ENCODE data around the gene RGS6. TPM values are rescaled to one million over a fixed set of nuclear protein-coding genes. Genes with fewer than 3 reads are reported as not detected.

The RGS6 gene
- total RNA-seq, 1 donor = 2.5 TPM

DNA sequence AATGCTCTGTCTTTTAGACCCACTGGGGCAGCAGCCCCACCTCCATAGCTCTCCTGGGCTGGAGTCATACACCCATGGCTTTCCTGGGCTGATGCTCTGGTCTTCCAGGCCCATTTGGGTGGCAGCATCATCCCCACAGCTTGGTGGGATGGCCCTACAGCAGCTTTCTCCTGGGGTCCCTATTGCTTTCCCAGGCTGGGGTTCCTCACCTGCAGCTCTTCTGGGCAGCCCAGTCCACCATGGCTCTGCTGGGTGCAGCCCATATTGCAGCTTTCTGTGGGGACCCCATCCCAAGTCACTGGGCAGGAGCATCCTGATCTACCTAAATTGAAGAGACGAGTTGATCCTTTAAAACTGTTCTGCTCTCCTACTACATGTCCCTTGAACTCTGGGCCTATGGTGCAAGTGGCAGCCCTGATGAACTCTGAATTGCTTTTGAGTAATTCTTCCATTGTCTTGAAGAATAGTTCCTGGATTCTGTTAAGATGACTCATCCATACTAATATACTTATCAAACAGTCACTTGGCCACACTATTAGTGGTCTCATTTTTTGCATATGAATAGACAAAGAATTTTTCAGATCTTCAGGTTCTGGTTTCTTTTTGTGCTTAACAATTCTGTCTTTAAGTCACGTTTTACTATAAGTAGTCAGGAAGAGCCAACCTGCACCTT is 571.6 kb downstream of the RGS6 start:
- H3K9me3 ChIP-seq (ENCODE audit: low read depth, low read length) = no peaks in the 10 kb centered on the region
- H3K27me3 ChIP-seq (ENCODE audit: insufficient read depth, low read length) = no peaks in the 10 kb centered on the region
- H3K4me1 ChIP-seq (ENCODE audit: insufficient read depth, low read length) = no peaks in the 10 kb centered on the region
- no peak overlapping the region for H3K4me3 ChIP-seq (ENCODE audit: low read length)

DNA sequence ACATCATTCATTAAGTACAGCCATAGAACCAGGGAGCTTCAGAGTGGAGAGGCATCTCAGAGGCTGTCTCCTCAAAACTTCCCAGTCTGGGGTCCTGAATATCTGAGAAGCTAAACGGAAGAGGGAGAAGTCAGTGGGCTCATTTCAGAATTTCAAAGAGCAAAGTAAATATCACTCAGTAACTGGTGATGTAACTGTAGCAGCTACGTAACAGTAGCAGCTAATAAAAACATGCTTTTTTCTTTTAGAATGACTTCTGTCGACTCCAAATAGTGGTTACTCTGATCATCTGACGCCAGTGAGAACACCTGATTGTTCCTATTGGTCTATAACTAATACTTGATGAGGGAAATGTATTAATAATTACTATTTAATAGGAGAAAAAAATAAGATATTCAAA is 578.3 kb downstream of the RGS6 start:
- peaks cover 4% of the 10 kb centered on the region for H3K27me3 ChIP-seq (ENCODE audit: insufficient read depth, low read length)
- H3K9me3 ChIP-seq (ENCODE audit: low read depth, low read length) = no peaks in the 10 kb centered on the region

DNA sequence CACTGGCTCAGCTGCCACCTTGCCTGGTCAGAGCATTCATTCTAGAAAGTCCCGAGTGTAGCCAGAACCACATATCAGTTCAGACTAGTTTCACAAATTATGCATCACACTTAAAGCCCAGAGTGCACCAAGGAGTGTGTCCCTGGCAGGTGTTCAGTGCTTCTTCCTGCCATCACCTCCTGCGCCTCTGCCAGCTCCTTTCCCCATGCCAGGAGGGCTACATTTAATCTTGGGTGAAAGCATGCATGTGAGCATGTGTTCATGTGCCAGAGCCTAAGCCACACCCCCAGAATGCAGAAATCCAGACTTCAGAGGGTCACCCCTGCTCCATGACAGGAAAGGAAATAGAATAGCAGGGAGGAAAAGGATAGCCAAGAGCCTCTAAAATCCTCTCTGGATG is 580.1 kb downstream of the RGS6 start:
- peaks cover 4% of the 10 kb centered on the region for H3K27me3 ChIP-seq (ENCODE audit: insufficient read depth, low read length)
- no peak overlapping the region for H3K4me3 ChIP-seq (ENCODE audit: low read length)
- H3K9me3 ChIP-seq (ENCODE audit: low read depth, low read length) = no peaks in the 10 kb centered on the region
- H3K4me1 ChIP-seq (ENCODE audit: insufficient read depth, low read length) = peaks cover 5% of the 10 kb centered on the region

More for the DNA sequence above, 578.3 kb downstream of the RGS6 start:
- Histone ChIP-seq H3K4me1 (ENCODE audit: insufficient read depth, low read length) (no peaks in the 10 kb centered on the region), H3K4me3 (ENCODE audit: low read length) (no peak overlapping the region)

DNA sequence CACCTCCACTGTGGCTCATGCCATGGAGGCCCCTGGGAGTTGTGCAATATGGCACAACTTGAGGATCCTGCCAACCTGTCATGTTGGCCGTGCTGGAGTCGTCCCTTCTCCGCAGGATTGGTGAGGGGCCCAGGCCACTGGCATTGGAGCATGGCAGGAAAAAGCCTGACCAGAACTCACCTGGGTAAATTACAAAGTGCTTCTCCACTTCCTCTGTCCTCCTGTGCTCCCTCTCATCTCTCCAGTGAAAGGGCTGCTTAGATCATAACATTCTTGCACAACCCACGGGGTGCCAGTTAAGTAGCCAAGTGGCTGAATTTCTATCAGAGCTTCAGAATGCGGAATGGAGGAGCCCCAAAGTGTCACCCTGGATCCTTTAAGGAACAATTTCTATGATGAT is 580.7 kb downstream of the RGS6 start:
- H3K27me3 ChIP-seq (ENCODE audit: insufficient read depth, low read length) = peaks cover 4% of the 10 kb centered on the region
- H3K9me3 ChIP-seq (ENCODE audit: low read depth, low read length) = no peaks in the 10 kb centered on the region
- H3K4me3 ChIP-seq (ENCODE audit: low read length) = no peak overlapping the region
- peaks cover 12% of the 10 kb centered on the region for H3K4me1 ChIP-seq (ENCODE audit: insufficient read depth, low read length)

DNA sequence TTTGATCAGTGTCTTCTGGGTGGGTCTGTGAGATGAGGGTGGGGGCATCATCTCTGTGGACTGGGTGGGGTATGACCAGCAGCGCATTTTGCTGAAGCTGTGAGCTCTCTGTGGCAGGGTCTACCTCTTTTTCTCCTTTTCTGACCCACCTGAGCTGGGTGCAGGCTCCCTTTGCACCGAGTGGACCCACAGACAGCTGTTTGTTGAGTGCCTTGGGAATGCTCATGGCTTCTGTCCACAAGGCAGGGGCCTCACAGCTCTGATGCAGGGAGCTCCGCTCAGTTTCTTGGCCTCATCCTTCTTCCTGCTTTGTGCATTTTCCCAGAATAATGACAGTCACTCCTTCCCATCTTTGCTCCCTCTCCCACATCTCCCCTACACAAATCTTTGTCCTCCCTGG is 581.1 kb downstream of the RGS6 start:
- Histone ChIP-seq H3K9me3 (ENCODE audit: low read depth, low read length) (no peaks in the 10 kb centered on the region), H3K27me3 (ENCODE audit: insufficient read depth, low read length) (peaks cover 4% of the 10 kb centered on the region), H3K4me1 (ENCODE audit: insufficient read depth, low read length) (peaks cover 16% of the 10 kb centered on the region), H3K4me3 (ENCODE audit: low read length) (no peak overlapping the region)

DNA sequence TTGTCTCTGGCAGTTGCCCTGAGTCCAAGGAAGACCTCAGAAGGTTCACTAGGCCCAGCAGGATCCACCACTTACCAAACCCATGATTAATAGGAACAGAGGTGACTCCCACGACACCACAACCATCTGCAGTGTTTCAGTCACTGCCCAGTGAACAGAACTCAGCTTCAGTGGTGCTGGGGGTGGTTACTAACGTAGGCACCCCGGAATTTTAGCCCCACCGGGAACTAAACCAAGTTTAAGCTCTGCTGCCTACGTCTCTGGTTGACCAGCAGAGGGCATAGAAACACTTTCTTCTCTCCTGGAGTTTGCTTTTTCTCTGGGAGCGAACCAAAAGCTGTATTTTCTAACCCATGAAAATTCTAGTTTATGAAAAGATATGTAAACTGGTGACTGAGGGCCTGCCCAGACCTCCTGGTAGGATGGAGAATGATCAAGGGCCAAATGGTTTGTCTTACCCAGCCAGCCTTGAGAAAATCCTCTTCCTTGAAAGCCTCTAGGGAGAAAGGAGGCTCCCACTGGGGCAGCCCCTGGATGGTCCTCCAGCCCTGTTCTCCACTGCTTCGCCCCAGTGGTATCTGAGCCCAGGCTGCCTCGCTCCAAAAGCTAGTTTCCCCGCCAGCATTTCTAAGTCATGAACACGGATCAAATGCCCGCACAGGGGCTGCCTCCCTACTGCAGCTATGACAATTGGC is 581.9 kb downstream of the RGS6 start:
- Histone ChIP-seq H3K27me3 (ENCODE audit: insufficient read depth, low read length) (peaks cover 4% of the 10 kb centered on the region), H3K4me3 (ENCODE audit: low read length) (no peak overlapping the region), H3K9me3 (ENCODE audit: low read depth, low read length) (no peaks in the 10 kb centered on the region), H3K4me1 (ENCODE audit: insufficient read depth, low read length) (peaks cover 23% of the 10 kb centered on the region)

DNA sequence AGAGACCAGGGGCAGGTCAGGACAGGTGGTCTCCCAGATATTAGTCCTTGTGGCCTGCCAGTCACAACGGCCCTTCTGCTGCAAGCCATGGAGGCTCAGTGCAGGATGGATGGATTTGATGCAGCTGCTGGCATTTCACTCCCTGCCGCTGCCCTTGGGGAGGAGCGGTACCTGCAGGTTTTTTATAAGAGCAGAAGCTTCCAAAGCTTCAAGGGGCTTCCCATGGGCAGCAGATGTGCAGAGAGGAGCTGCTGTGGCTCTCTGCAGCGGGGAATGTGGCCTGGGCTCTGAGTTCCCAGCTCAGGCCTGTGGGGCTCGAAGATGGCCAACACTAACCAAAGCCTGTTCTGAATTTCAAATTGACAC is 582.4 kb downstream of the RGS6 start:
- Histone ChIP-seq H3K4me3 (ENCODE audit: low read length) (no peak overlapping the region), H3K4me1 (ENCODE audit: insufficient read depth, low read length) (peaks cover 29% of the 10 kb centered on the region)

DNA sequence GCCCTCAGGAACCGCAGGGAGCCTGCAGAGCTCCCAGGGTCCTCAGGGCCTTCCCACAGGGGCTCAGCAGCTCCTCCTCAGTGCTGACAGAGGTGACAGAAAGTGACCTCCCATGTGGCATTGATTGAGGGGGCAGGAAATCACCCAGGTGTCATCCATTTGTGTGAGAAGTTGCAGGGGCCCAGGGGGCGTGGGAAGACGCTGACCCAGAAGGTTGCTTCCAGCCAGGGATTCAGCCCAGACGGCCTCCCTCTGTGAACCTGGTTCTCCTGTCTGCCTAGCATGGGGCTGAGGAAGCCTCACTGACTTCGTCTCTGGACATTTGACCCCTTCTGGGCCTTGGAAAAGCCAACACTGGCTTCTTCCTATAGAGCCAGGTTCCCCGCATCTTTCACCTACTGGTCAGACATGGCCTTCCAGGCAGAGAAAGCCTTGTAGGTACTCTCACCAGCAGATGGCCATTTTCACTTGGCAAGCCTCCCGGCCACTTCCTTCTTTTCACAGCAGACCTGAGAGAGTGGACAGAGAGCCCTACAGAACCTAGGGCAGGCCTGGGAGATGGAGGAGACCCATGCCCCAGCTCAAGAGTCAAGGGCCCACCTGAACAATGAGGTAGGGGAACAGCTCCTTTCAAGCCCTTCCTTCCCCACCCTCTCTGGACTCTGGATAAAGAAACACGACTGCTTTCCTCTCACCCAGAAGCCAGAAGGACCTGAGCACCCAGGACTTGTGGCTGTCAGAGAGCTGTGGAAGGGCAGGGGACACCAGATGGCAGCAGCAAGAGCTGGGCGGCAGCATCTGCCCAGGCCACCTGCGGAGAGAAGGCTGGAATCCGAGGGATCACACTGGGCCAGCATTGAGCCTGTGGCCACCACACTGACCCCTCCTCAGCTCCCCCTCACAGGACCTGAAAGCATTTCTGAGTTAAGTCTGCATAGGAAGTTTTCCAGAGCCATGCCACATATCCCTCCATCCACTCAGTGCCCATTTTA is 583.8 kb downstream of the RGS6 start:
- H3K4me1 ChIP-seq (ENCODE audit: insufficient read depth, low read length) = peaks cover 34% of the 10 kb centered on the region
- H3K9me3 ChIP-seq (ENCODE audit: low read depth, low read length) = no peaks in the 10 kb centered on the region
- H3K4me3 ChIP-seq (ENCODE audit: low read length) = no peak overlapping the region
- peaks cover 4% of the 10 kb centered on the region for H3K27me3 ChIP-seq (ENCODE audit: insufficient read depth, low read length)

More for the DNA sequence above, 582.4 kb downstream of the RGS6 start:
- Histone ChIP-seq H3K27me3 (ENCODE audit: insufficient read depth, low read length) (peaks cover 4% of the 10 kb centered on the region), H3K9me3 (ENCODE audit: low read depth, low read length) (no peaks in the 10 kb centered on the region)

DNA sequence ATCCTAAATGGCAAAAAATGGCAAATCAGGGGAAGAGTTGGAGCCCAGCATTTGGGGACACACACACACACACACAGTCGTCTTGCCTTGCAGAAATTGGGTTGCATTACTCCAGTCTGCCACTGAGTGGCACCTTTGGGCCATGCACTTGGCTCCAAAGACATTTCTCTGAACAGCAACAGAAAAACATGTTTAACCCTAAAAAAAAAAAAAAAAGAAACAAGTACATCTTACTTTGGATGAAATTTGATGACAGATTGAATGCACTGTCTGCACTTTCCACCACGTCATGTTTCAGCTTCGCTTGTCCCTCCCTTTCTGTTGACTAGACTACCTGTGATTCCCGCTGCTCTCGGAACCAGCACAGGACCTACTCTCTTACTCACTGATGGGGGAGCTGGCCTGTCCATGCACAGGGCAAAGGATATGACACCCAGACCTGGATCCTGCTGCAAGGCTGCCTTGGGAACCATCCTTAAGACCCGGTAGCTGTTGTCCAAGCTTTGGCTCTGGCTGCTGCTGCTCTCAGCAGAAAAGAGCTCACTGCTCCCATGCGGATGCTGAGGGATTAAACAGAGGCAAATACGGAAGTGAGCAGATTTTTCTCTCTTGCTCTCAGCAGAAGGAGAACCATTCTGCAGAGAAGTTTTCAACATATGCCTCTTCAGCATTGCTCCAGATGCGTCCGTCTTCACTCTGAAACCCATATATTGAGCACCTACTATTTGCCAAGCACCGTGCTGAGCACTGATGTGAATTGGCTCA is 584.9 kb downstream of the RGS6 start:
- peaks cover 37% of the 10 kb centered on the region for H3K4me1 ChIP-seq (ENCODE audit: insufficient read depth, low read length)
- H3K9me3 ChIP-seq (ENCODE audit: low read depth, low read length) = no peaks in the 10 kb centered on the region
- no peaks in the 10 kb centered on the region for H3K27me3 ChIP-seq (ENCODE audit: insufficient read depth, low read length)
- no peak overlapping the region for H3K4me3 ChIP-seq (ENCODE audit: low read length)

DNA sequence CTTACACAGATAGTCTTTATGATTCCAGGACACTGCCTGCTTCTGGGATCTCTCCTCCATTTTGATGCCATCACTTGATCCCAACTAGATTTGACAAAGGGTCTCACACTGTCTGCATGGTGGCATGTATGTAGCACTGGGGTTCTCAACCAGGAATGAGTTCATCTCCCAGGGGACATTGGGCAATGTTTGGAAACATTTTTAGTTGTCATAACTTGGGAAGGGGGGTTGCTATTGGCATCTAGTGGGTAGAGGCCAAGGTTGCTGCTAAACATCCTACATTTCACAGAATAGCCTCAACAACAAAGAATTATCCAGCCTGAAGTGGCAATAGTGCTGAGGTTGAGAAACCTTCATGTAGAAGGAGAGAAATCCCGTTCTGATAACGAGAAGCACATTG is 585.5 kb downstream of the RGS6 start:
- Histone ChIP-seq H3K27me3 (ENCODE audit: insufficient read depth, low read length) (no peaks in the 10 kb centered on the region), H3K9me3 (ENCODE audit: low read depth, low read length) (no peaks in the 10 kb centered on the region), H3K4me1 (ENCODE audit: insufficient read depth, low read length) (peaks cover 40% of the 10 kb centered on the region), H3K4me3 (ENCODE audit: low read length) (no peak overlapping the region)

DNA sequence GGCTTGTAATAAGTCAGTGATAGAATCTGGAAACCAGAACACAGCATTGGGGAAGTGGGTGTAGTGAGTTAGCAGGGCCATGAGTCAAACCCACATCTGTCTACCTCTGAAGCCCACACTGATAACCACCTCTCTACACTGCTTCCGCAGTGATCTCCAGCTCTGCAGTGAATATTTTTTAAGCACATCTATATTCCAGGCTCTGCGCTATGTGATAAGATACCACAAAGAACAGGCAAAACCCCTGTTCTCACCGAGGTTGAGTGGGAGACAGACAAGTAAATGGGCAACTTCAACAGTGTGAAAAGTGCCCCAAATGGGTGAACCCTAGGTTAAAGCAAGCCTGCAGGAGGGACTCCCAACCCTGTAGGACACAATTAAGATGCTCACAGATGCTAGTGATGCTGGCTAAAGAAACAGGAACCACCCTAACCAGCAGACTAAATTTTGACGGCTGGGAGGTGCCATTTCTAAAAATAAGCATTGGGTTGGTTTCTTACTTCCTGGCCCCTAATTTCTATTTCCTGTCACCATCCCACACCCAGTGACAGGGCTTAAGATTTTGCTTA is 586.7 kb downstream of the RGS6 start:
- no peak overlapping the region for H3K4me3 ChIP-seq (ENCODE audit: low read length)
- H3K27me3 ChIP-seq (ENCODE audit: insufficient read depth, low read length) = no peaks in the 10 kb centered on the region
- no peaks in the 10 kb centered on the region for H3K9me3 ChIP-seq (ENCODE audit: low read depth, low read length)
- H3K4me1 ChIP-seq (ENCODE audit: insufficient read depth, low read length) = peaks cover 51% of the 10 kb centered on the region

DNA sequence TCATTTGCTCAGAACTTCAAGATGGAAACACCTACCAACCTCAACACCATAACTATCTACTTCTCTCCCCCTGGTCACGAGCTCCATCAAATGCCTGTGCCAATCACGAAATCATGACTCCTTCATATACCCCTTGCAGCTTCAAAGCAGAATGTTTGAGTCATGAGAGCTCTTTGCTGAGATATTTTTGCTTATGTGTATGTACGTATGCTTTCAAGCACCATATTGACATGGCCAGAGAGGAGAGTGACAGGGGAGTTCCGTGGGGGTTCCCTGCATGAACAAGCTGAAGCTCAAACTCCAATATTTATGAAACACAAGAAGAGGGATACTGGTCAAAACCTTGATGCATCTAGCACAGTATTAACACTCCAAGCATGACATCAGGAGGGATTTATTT is 587.3 kb downstream of the RGS6 start:
- Histone ChIP-seq H3K9me3 (ENCODE audit: low read depth, low read length) (no peaks in the 10 kb centered on the region), H3K4me3 (ENCODE audit: low read length) (no peak overlapping the region), H3K4me1 (ENCODE audit: insufficient read depth, low read length) (peaks cover 58% of the 10 kb centered on the region), H3K27me3 (ENCODE audit: insufficient read depth, low read length) (no peaks in the 10 kb centered on the region)

DNA sequence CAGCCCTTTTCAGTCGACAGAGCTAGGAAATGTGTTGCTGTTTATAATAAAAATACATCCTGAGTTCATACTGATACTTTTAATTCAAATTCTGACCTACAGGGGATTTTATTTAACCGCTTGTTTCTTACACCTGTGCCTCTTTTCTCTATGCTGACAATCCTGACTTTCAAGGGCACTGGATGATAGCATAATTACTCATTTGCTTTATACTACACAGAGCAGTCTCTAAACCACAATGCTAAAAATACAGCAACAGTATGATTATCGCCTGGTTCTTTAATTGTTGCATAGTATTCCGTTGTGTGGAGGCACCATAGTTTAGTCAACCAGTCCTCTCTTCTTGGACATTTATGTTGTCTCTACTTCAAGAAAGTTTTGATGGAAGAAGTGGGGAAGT is 588.8 kb downstream of the RGS6 start:
- H3K4me3 ChIP-seq (ENCODE audit: low read length) = no peak overlapping the region
- H3K4me1 ChIP-seq (ENCODE audit: insufficient read depth, low read length) = peaks cover 73% of the 10 kb centered on the region
- no peaks in the 10 kb centered on the region for H3K27me3 ChIP-seq (ENCODE audit: insufficient read depth, low read length)
- H3K9me3 ChIP-seq (ENCODE audit: low read depth, low read length) = no peaks in the 10 kb centered on the region

DNA sequence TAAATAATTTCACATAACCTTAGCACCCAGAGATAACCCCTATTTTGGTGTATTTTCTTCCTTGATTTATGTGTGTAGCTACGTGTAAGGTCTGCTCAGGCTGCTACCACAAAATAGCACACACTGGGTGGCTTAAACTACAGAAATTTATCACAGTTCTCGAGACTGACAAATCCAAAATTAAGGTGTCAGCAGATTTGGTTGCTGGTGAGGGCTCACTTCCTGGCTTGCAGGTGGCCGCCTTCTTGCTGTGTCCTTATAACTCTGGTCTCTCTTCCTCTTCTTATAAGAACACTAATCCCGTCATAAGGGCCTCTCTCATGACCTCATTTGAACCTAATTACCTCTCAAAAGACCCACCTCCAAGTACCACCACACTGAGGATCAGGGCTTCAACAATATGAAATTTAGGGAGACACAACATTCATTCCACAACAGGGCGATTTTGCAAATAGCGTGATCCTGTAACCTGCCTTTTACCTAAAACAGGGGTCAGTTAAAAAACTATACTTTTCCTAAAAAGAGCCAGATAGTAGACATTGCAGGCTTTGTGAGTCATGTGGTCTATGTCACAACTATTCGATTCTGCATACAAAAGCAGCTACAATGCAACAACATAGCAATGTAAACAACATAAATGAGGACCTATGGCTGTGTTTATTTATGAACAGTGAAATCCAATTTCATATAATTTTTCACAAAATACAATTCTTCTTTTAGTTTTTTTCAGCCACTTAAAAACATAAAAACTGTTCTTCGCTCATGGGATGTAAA is 589.9 kb downstream of the RGS6 start:
- Histone ChIP-seq H3K27me3 (ENCODE audit: insufficient read depth, low read length) (no peaks in the 10 kb centered on the region), H3K9me3 (ENCODE audit: low read depth, low read length) (no peaks in the 10 kb centered on the region), H3K4me1 (ENCODE audit: insufficient read depth, low read length) (peaks cover 80% of the 10 kb centered on the region), H3K4me3 (ENCODE audit: low read length) (no peak overlapping the region)
